Naive thymus-derived CD4-positive, alpha-beta T cell (primary cell): Measurements from ENCODE around the gene ZNG1B. TPM values are rescaled to one million over a fixed set of nuclear protein-coding genes. Genes with fewer than 3 reads are reported as not detected.
"Not testable (repeated sequence)": the region's sequence is repeated elsewhere in the genome, so short reads cannot be mapped to it uniquely, and the experiment has no call there.

ENCODE experiments used
- ATAC-seq: fragments of 150-1000 bp; cut with Tn5 transposase; 2 replicates; pipeline ENCODE4 v1.10.0; 2021; ENCODE audit warnings: mild to moderate bottlenecking, moderate library complexity
- CTCF ChIA-PET: fragments of 350-600 bp; sonication (Branson Sonifier 250); formaldehyde crosslinking; loops from one replicate; lab custom pipeline; 2021; ENCODE audit warnings: antibody characterized with exemption; lab: Charles Lee
- POLR2A ChIA-PET: fragments of 350-600 bp; sonication (Branson Sonifier 250); formaldehyde crosslinking; loops from one replicate; lab custom pipeline; 2021; ENCODE audit warnings: antibody characterized with exemption, inconsistent platforms; lab: Charles Lee
- DNase-seq, 9 donors: peaks; one replicate each; pipeline versions ENCODE4 v3.0.0 to v3.0.0-alpha.2; 2020 to 2022; ENCODE audit warnings: mixed read lengths in 1 of 9
- H3K27ac ChIP-seq: one replicate; pipeline ENCODE4 v1.7.0; 2013; ENCODE audit warnings: mild to moderate bottlenecking, low read depth, low read length, moderate library complexity
- H3K27me3 ChIP-seq, 2 donors: one replicate each; pipeline ENCODE4 v1.7.0; 2013; ENCODE audit warnings: low read length in 2 of 2, mild to moderate bottlenecking in 2 of 2, moderate library complexity in 2 of 2; ENCODE audit not compliant: control insufficient read depth in 2 of 2, insufficient read depth in 2 of 2
- H3K36me3 ChIP-seq, 3 experiments: 1 replicate in 2 of 3; 2 replicates in 1 of 3; pipeline ENCODE4 v1.7.0; 2013; ENCODE audit warnings: low read length in 3 of 3, mild to moderate bottlenecking in 3 of 3, moderate library complexity in 1 of 3; ENCODE audit not compliant: insufficient read depth in 3 of 3, control insufficient read depth in 2 of 3
- H3K4me1 ChIP-seq, 2 donors: one replicate each; pipeline ENCODE4 v1.7.0; 2013; ENCODE audit warnings: low read length in 2 of 2, mild to moderate bottlenecking in 2 of 2, moderate library complexity in 1 of 2; ENCODE audit not compliant: control insufficient read depth in 2 of 2, insufficient read depth in 2 of 2
- H3K4me3 ChIP-seq: 2 replicates; pipeline ENCODE4 v1.7.0; 2013; ENCODE audit warnings: mild to moderate bottlenecking, low read length
- H3K9me3 ChIP-seq, 3 experiments: 1 replicate in 2 of 3; 2 replicates in 1 of 3; pipeline ENCODE4 v1.7.0; 2013; ENCODE audit warnings: low read length in 3 of 3; ENCODE audit not compliant: control insufficient read depth in 2 of 3
- H3K27ac Mint-ChIP-seq, 9 donors: one replicate each; pipeline ENCODE4 v1.8.0; 2020 to 2022; ENCODE audit warnings: mixed read lengths in 9 of 9, mild to moderate bottlenecking in 8 of 9, moderate library complexity in 5 of 9, inconsistent platforms in 2 of 9
- H3K27me3 Mint-ChIP-seq, 5 donors: one replicate each; pipeline ENCODE4 v1.8.0; 2021 to 2022; ENCODE audit warnings: mixed read lengths in 5 of 5, mild to moderate bottlenecking in 1 of 5
- H3K36me3 Mint-ChIP-seq, 5 donors: one replicate each; pipeline ENCODE4 v1.8.0; 2020 to 2022; ENCODE audit warnings: mixed read lengths in 5 of 5, mild to moderate bottlenecking in 3 of 5, inconsistent platforms in 1 of 5
- H3K4me1 Mint-ChIP-seq, 7 donors: one replicate each; pipeline ENCODE4 v1.8.0; 2020 to 2022; ENCODE audit warnings: mixed read lengths in 7 of 7, mild to moderate bottlenecking in 3 of 7, inconsistent platforms in 1 of 7
- H3K4me3 Mint-ChIP-seq, 10 donors: one replicate each; pipeline ENCODE4 v1.8.0; 2020 to 2022; ENCODE audit warnings: mild to moderate bottlenecking in 10 of 10, mixed read lengths in 10 of 10, moderate library complexity in 6 of 10, inconsistent platforms in 2 of 10
- H3K9me3 Mint-ChIP-seq, 11 donors: one replicate each; pipeline ENCODE4 v1.8.0; 2020 to 2022; ENCODE audit warnings: mixed read lengths in 11 of 11, mild to moderate bottlenecking in 4 of 11, inconsistent platforms in 1 of 11, moderate library complexity in 1 of 11
- intact Hi-C, 2 donors: fragments of 100-400 bp; cut with micrococcal nuclease; formaldehyde crosslinking; loops; one replicate each; pipeline ENCODE4 v1.15.1; 2023
- polyA plus RNA-seq, 2 donors: library from polyadenylated mRNA; unstranded; fragments of 300-500 nt; fragmentation: Illumina TruSeq; gene quantifications; one replicate each; pipeline ENCODE4 v1.2.3, GENCODE V29; 2021
- total RNA-seq, 6 experiments: library from RNA in 5 of 6; stranded (reverse) in 5 of 6; gene quantifications; 1 replicate in 5 of 6; 2 replicates in 1 of 6; pipeline ENCODE4 v1.2.3 and lab custom pipeline; 2021 to 2026

Gene ZNG1B
- total and polyA plus RNA-seq, 7 experiments from 2014 or later, result 21.5 to 44.7 (median 37.5) TPM

DNA sequence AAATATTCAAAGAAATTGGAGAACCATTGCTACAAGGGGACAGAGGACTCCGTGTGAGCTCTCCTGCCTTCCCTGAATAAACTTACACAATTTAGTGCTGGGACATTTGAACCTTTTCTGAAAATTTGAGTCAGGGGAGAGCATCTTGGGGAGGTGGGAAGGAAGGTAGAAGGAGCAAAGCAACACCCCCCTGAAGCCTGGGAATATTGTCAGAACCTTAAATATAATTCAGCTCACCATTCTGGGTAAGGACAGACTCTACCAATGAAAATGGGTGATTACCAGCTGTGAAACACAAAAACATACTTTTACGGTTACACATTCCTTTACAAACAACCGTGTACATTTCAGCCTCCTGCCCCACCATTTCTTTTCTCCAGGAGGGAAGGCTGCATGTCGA, 60.9 kb downstream of the ZNG1B start, which contains the start of gene FOXD4L1:
FOXD4L1 (plus strand) TSS at position 301 of the 400 bp plus-strand sequence. CDS start 592 bp downstream, outside the sequence.
- H3K27me3 ChIP-seq, H3K36me3 ChIP-seq, H3K9me3 Mint-ChIP-seq, POLR2A ChIA-PET, ATAC-seq, DNase-seq, H3K4me3 ChIP-seq, H3K36me3 Mint-ChIP-seq, H3K4me1 ChIP-seq, CTCF ChIA-PET, intact Hi-C loops, H3K27ac ChIP-seq, H3K9me3 ChIP-seq: not testable (repeated sequence)
- Mint-ChIP-seq H3K27ac (peak within 1 kb of the TSS in 1 of 9 donors; percentile 50), H3K27me3 (peaks cover 10 to 35% (median 15%) of the 10 kb centered on the region in 5 donors), H3K4me3 (peak within 1 kb of the TSS in 8 of 10 donors; percentile 6 to 67 (median 52)), H3K4me1 (peaks cover 9 to 19% (median 12%) of the 10 kb centered on the region in 7 donors)

DNA sequence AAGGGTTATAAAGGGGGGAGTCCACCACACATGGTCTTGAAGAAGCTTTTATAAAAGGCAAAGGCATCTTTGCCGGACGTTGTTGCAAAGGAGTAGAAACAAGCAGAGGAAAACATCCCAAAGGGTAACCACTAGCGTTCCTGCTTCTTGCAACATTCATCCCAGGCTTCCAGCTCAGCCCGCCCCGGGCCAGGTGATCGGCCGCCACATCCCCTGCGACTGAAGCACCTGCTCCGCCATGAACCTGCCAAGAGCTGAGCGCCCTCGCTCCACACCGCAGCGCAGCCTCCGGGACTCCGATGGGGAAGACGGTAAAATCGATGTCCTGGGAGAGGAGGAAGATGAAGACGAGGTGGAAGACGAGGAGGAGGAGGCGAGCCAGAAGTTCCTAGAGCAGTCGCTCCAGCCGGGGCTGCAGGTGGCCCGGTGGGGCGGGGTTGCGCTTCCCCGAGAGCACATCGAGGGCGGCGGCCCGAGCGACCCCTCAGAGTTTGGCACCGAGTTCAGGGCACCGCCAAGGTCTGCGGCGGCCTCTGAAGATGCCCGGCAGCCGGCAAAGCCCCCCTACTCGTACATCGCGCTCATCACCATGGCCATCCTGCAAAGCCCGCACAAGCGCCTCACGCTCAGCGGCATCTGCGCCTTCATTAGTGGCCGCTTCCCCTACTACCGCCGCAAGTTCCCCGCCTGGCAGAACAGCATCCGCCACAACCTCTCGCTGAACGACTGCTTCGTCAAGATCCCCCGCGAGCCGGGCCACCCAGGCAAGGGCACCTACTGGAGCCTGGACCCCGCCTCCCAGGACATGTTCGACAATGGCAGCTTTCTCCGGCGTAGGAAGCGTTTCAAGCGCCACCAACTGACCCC, 61.8 kb downstream of the ZNG1B start:
- H3K27me3 ChIP-seq, intact Hi-C loops, H3K27ac ChIP-seq, H3K27ac Mint-ChIP-seq, POLR2A ChIA-PET, H3K9me3 Mint-ChIP-seq, H3K4me3 ChIP-seq, H3K4me1 ChIP-seq, CTCF ChIA-PET, ATAC-seq, H3K36me3 Mint-ChIP-seq, H3K9me3 ChIP-seq, H3K36me3 ChIP-seq: not testable (repeated sequence)
- DNase-seq, result peak in 3 of 9 donors; percentile 16 to 29 (median 27)
- Mint-ChIP-seq H3K4me1 (peaks cover 10 to 20% (median 12%) of the 10 kb centered on the region in 7 donors), H3K4me3 (peak overlapping the region in 7 of 10 donors; percentile 6 to 67 (median 54)), H3K27me3 (peaks cover 10 to 37% (median 15%) of the 10 kb centered on the region in 5 donors)

DNA sequence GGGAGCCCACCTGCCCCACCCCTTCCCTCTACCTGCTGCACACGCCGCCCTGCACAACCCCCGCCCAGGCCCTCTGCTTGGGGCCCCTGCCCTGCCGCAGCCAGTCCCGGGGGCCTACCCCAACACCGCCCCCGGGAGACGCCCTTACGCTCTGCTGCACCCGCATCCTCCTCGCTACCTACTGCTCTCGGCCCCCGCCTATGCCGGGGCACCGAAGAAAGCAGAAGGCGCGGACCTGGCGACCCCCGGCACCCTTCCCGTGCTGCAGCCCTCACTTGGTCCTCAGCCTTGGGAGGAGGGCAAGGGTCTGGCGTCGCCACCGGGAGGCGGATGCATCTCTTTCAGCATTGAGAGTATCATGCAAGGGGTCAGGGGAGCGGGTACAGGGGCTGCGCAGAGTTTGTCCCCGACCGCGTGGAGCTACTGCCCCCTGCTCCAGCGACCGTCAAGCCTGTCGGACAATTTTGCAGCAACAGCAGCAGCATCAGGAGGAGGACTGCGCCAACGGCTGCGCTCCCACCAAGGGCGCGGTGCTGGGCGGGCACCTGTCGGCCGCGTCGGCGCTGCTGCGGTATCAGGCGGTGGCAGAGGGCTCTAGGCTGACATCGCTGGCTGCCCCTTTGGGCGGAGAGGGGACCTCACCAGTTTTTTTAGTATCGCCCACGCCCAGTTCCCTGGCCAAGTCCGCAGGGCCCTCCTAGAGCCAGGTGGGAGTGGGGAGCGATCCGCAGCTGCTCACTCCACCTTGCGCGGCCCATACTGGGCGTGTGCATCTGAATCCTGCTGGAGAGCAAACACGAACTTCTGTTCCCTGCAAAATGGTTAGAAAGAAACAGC, 62.6 kb downstream of the ZNG1B start:
- H3K27ac Mint-ChIP-seq, H3K27ac ChIP-seq, ATAC-seq, H3K9me3 ChIP-seq, H3K36me3 Mint-ChIP-seq, H3K36me3 ChIP-seq, CTCF ChIA-PET, POLR2A ChIA-PET, H3K27me3 ChIP-seq, H3K9me3 Mint-ChIP-seq, H3K4me1 ChIP-seq, H3K4me3 ChIP-seq, intact Hi-C loops: not testable (repeated sequence)
- H3K4me3 Mint-ChIP-seq, result peak overlapping the region in 7 of 10 donors; percentile 64 to 75 (median 67)
- DNase-seq, result peak in 2 of 9 donors; percentile 20 to 25
- peaks cover 10 to 41% (median 15%) of the 10 kb centered on the region in 5 donors for H3K27me3 Mint-ChIP-seq
- H3K4me1 Mint-ChIP-seq, result peaks cover 11 to 22% (median 12%) of the 10 kb centered on the region in 7 donors

DNA sequence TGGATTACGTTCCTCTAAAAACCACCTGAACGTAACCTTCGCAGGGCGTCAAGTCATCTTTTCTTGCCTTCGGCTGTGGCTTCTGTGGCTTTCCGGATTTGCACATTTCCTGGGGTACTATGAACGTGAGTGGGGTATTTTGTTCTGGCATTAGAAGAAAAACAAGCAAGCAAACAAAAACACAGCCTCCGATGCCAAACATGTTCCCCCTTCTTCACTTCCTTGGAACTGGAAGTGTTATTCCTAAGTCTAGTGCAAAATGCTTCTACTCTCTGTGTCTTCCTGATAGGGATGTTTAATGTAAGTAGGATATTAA, 63.2 kb downstream of the ZNG1B start:
- intact Hi-C loops, H3K4me3 ChIP-seq, H3K9me3 ChIP-seq, H3K36me3 Mint-ChIP-seq, CTCF ChIA-PET, H3K27ac ChIP-seq, H3K27me3 ChIP-seq, H3K4me1 ChIP-seq, H3K36me3 ChIP-seq, H3K9me3 Mint-ChIP-seq, POLR2A ChIA-PET: not testable (repeated sequence)
- peaks cover 11 to 22% (median 12%) of the 10 kb centered on the region in 7 donors for H3K4me1 Mint-ChIP-seq
- H3K4me3 Mint-ChIP-seq, result peak overlapping the region in 7 of 10 donors; percentile 64 to 75 (median 67)
- ATAC-seq (peak; percentile 26), DNase-seq (peak in 4 of 9 donors; percentile 39 to 63 (median 47))
- H3K27me3 Mint-ChIP-seq, result peaks cover 10 to 43% (median 15%) of the 10 kb centered on the region in 5 donors
- H3K27ac Mint-ChIP-seq, result peak overlapping the region in 2 of 9 donors; percentile 39 to 45

DNA sequence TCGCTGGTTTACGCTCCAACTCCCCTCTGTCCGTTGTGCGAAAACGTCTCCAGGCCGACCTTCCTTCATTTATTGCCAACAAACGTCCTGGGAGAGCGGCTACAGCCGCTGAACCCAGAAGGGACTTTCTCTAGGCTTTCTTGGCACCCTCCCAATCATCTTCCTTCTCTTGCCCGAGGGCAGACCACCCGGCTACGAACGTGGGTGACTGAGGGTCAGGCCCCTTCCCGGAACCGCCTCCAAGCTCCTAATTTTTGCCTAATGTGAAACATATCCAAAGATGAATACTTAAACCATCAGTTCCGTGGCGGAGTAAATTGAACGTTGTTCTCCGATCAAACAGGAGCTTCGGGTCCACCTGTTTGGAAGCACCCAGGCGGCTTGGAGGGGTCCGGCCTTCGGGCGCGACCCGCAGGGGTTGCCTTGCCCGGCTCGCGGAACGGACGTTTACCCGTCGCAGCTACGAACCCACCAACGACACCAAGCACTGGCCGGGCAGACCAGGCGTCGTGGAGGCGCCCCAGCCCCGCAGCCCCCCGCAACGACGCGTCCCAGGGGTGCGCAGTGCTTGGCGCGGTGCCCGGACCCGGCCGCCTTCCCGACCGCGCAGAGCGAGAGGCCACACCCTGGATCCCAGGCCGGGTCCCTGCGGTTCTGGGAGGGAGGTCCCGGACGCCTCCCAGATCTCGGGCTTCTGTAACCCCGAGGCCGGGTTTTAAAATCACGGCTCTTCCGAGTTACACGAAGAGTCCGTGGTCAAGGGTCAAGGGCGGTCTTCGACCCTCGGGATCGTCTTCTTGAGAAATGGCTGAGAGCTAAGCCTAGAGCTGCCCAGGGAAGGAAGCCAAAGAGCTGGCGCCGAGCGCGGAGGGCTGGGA, 65.0 kb downstream of the ZNG1B start:
- H3K27me3 Mint-ChIP-seq, result peaks cover 14 to 45% (median 19%) of the 10 kb centered on the region in 5 donors
- H3K4me3 ChIP-seq, POLR2A ChIA-PET, intact Hi-C loops, CTCF ChIA-PET, H3K27ac ChIP-seq, H3K27me3 ChIP-seq, H3K9me3 ChIP-seq, H3K36me3 ChIP-seq, H3K9me3 Mint-ChIP-seq, H3K4me1 ChIP-seq, H3K36me3 Mint-ChIP-seq: not testable (repeated sequence)
- DNase-seq (peak in 3 of 9 donors; percentile 16 to 25 (median 21)), ATAC-seq (peak; percentile 22)
- peaks cover 11 to 22% (median 12%) of the 10 kb centered on the region in 7 donors for H3K4me1 Mint-ChIP-seq
- H3K4me3 Mint-ChIP-seq, result peak overlapping the region; percentile 45 to 84 (median 64)
- peak overlapping the region in 1 of 9 donors; percentile 73 for H3K27ac Mint-ChIP-seq
